ENCODE measurements around the gene CREBBP.
A peak's percentile ranks its signal among the peaks of the same experiment; 100 is the strongest.

CREBBP gene

GRCh38 chr16:3841729-3842508, 38.6 kb downstream of the CREBBP start:
- WGBS = 80% methylated on average over 6 of the region's 10 CpGs
- no peak overlapping the region for H2AK5ac ChIP-seq (ENCODE audit: low read length, severe bottlenecking)
- H3K4me1 ChIP-seq (ENCODE audit: control insufficient read depth, insufficient read depth, low read depth, low read length) = peaks cover 5% of the 10 kb centered on the region
- H3K18ac ChIP-seq (ENCODE audit: low read depth in 1 of 2, low read length in 2 of 2) = no peak overlapping the region
- no peak overlapping the region for H3K4me3 ChIP-seq (ENCODE audit: insufficient read depth in 1 of 2, low read depth in 1 of 2, low read length in 2 of 2)
- H4K91ac ChIP-seq (ENCODE audit: low read length) = no peak overlapping the region
- no peak overlapping the region for H2BK5ac ChIP-seq (ENCODE audit: low read depth, low read length, poor library complexity, severe bottlenecking)
- H3K27me3 ChIP-seq (ENCODE audit: control insufficient read depth in 1 of 2, insufficient read depth in 1 of 2, low read length in 2 of 2) = no peaks in the 10 kb centered on the region
- peak overlapping the region; percentile 59 for H3K9ac ChIP-seq (ENCODE audit: low read length)
- no peak for DNase-seq
- peaks cover 0 to 10% of the 10 kb centered on the region in 2 experiments for H3K36me3 ChIP-seq (ENCODE audit: control insufficient read depth in 1 of 2, insufficient read depth in 2 of 2, low read depth in 1 of 2, low read length in 2 of 2)
- H3K4me2 ChIP-seq (ENCODE audit: low read length, poor library complexity, severe bottlenecking) = no peak overlapping the region
- no peak overlapping the region for H2BK15ac ChIP-seq (ENCODE audit: low read depth, poor library complexity, severe bottlenecking)
- H3K27ac ChIP-seq (ENCODE audit: low read length, poor library complexity, severe bottlenecking) = no peak overlapping the region
- no peak overlapping the region for H2BK120ac ChIP-seq (ENCODE audit: low read depth, low read length)
- peaks cover 4% of the 10 kb centered on the region for H3K79me1 ChIP-seq (replicated peaks; ENCODE audit: low read length, poor library complexity, severe bottlenecking)
- no peak overlapping the region for H2BK12ac ChIP-seq (ENCODE audit: low read length in 2 of 2)
- no peak overlapping the region for H2AFZ ChIP-seq (ENCODE audit: low read depth, low read length)
- H3K14ac ChIP-seq (ENCODE audit: low read length in 2 of 2) = no peak overlapping the region
- H3K9me3 ChIP-seq (ENCODE audit: control insufficient read depth, low read length) = no peaks in the 10 kb centered on the region
- no peak overlapping the region for H4K8ac ChIP-seq (ENCODE audit: low read length)
- H3K4ac ChIP-seq (ENCODE audit: low read depth in 1 of 2, low read length in 2 of 2) = no peak overlapping the region
- no peak overlapping the region for H3K23ac ChIP-seq (ENCODE audit: low read length in 2 of 2)

DNA sequence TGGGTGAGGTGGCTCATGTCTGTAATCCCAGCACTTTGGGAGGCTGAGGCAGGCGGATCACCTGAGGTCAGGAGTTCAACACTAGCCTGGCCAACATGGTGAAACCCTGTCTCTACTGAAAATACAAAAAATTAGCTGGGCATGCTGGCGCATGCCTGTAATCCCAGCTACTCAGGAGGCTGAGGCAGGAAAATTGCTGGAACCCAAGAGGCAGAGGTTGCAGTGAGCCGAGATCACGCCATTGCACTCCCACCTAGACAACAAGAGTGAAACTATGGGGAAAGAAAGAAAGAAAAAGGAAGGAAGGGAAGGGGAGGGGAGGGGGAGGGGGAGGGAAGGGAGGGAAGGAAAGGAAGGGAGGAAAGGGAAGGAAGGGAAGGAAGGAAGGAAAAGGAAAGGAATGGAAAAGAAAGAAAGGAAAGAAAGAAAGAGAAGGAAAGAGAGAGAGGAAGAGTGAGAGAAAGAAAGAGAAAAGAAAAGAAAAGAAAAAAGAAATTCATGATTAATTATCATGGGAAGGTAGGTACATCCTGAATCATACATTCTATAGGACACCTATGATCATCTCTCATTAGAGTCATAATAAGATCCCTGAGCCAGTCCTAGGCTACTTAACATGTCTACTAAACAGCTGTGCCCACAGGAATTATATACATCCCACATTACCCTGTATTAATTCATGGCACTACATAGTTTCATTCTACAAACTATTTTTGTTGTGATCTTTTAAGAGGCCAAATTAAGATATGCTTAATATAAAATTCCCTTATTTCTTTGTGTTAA, 40.9 kb downstream of the CREBBP start:
- no peak overlapping the region for H2BK120ac ChIP-seq (ENCODE audit: low read depth, low read length)
- no peak overlapping the region for H2AK5ac ChIP-seq (ENCODE audit: low read length, severe bottlenecking)
- 96% methylated on average over 4 of the region's 4 CpGs for WGBS
- no peak overlapping the region for H2BK12ac ChIP-seq (ENCODE audit: low read length in 2 of 2)
- no peak for DNase-seq
- H3K79me1 ChIP-seq (replicated peaks; ENCODE audit: low read length, poor library complexity, severe bottlenecking) = peaks cover 3% of the 10 kb centered on the region
- no peak overlapping the region for H3K9ac ChIP-seq (ENCODE audit: low read length)
- H4K91ac ChIP-seq (ENCODE audit: low read length) = no peak overlapping the region
- H3K9me3 ChIP-seq (ENCODE audit: control insufficient read depth, low read length) = no peaks in the 10 kb centered on the region
- peaks cover 0 to 6% of the 10 kb centered on the region in 2 experiments for H3K36me3 ChIP-seq (ENCODE audit: control insufficient read depth in 1 of 2, insufficient read depth in 2 of 2, low read depth in 1 of 2, low read length in 2 of 2)
- H3K27me3 ChIP-seq (ENCODE audit: control insufficient read depth in 1 of 2, insufficient read depth in 1 of 2, low read length in 2 of 2) = no peaks in the 10 kb centered on the region
- H3K4me1 ChIP-seq (ENCODE audit: control insufficient read depth, insufficient read depth, low read depth, low read length) = peaks cover 9% of the 10 kb centered on the region
- no peak overlapping the region for H3K27ac ChIP-seq (ENCODE audit: low read length, poor library complexity, severe bottlenecking)
- H2BK5ac ChIP-seq (ENCODE audit: low read depth, low read length, poor library complexity, severe bottlenecking) = no peak overlapping the region
- H2AFZ ChIP-seq (ENCODE audit: low read depth, low read length) = no peak overlapping the region
- no peak overlapping the region for H3K4me3 ChIP-seq (ENCODE audit: insufficient read depth in 1 of 2, low read depth in 1 of 2, low read length in 2 of 2)
- H3K14ac ChIP-seq (ENCODE audit: low read length in 2 of 2) = no peak overlapping the region
- H3K18ac ChIP-seq (ENCODE audit: low read depth in 1 of 2, low read length in 2 of 2) = no peak overlapping the region
- no peak overlapping the region for H4K8ac ChIP-seq (ENCODE audit: low read length)
- no peak overlapping the region for H2BK15ac ChIP-seq (ENCODE audit: low read depth, poor library complexity, severe bottlenecking)
- no peak overlapping the region for H3K4ac ChIP-seq (ENCODE audit: low read depth in 1 of 2, low read length in 2 of 2)
- H3K4me2 ChIP-seq (ENCODE audit: low read length, poor library complexity, severe bottlenecking) = no peak overlapping the region
- H3K23ac ChIP-seq (ENCODE audit: low read length in 2 of 2) = no peak overlapping the region

DNA sequence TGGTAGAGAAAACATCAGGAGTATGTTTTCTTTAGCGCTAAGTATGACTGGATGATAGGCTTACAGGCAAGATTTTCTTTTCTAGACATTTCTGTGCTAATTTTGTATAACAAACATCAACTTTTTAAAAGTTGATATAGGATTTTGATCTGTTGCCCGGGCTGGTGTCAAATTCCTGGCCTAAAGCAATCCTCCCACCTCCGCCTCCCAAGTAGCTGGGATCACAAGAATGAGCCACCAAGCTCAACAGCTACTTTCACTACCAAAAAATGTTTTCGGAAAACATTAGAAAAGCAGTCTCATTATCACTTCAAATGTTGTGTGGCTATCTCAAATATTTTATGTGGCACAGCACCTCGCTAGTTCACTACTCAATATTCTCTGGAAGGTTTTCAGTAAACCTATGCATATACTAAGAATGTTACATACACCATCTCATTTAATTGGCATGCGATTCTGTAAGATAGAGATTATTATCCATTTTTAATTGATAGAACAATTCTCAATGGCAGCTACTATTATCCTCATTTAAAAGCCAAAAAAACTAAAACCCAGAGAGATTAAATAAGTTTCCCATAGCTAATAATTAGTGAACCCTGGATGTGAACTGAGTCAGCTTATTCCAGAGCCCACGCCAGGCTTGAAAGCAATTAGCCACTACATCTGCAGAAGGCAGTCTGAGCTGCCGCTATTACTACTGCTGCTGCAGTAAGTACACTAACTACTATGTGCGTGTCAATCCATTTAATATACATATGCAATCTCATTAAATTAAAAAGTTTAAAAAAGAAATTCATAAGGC, 41.7 kb downstream of the CREBBP start:
- Histone ChIP-seq H2AFZ (ENCODE audit: low read depth, low read length) (no peak overlapping the region), H4K8ac (ENCODE audit: low read length) (no peak overlapping the region), H3K4me1 (ENCODE audit: control insufficient read depth, insufficient read depth, low read depth, low read length) (peaks cover 9% of the 10 kb centered on the region), H2BK12ac (ENCODE audit: low read length in 2 of 2) (no peak overlapping the region), H2AK5ac (ENCODE audit: low read length, severe bottlenecking) (no peak overlapping the region), H3K9me3 (ENCODE audit: control insufficient read depth, low read length) (no peaks in the 10 kb centered on the region), H3K18ac (ENCODE audit: low read depth in 1 of 2, low read length in 2 of 2) (no peak overlapping the region), H3K27me3 (ENCODE audit: control insufficient read depth in 1 of 2, insufficient read depth in 1 of 2, low read length in 2 of 2) (no peaks in the 10 kb centered on the region), H2BK120ac (ENCODE audit: low read depth, low read length) (no peak overlapping the region), H3K23ac (ENCODE audit: low read length in 2 of 2) (no peak overlapping the region), H4K91ac (ENCODE audit: low read length) (no peak overlapping the region), H3K4me2 (ENCODE audit: low read length, poor library complexity, severe bottlenecking) (no peak overlapping the region), H3K14ac (ENCODE audit: low read length in 2 of 2) (no peak overlapping the region), H3K27ac (ENCODE audit: low read length, poor library complexity, severe bottlenecking) (no peak overlapping the region), H2BK5ac (ENCODE audit: low read depth, low read length, poor library complexity, severe bottlenecking) (no peak overlapping the region), H2BK15ac (ENCODE audit: low read depth, poor library complexity, severe bottlenecking) (no peak overlapping the region), H3K79me1 (replicated peaks; ENCODE audit: low read length, poor library complexity, severe bottlenecking) (peaks cover 3% of the 10 kb centered on the region), H3K36me3 (ENCODE audit: control insufficient read depth in 1 of 2, insufficient read depth in 2 of 2, low read depth in 1 of 2, low read length in 2 of 2) (peaks cover 0 to 14% of the 10 kb centered on the region in 2 experiments), H3K9ac (ENCODE audit: low read length) (no peak overlapping the region), H3K4ac (ENCODE audit: low read depth in 1 of 2, low read length in 2 of 2) (no peak overlapping the region), H3K4me3 (ENCODE audit: insufficient read depth in 1 of 2, low read depth in 1 of 2, low read length in 2 of 2) (no peak overlapping the region)
- DNase-seq = no peak
- whole genome bisulfite sequencing = 93% methylated on average over 5 of the region's 9 CpGs
